UCSD-AML1 (cell line): ENCODE data around the gene ZNF609.

ENCODE experiments used
- DNase-seq: peaks from one replicate; lab custom pipeline; 2025; ENCODE audit not compliant: unreplicated experiment; lab: John Stamatoyannopoulos, UW

ZNF609 gene

GRCh38 chr15:64535460-64536243 lies 75.3 kb downstream of the ZNF609 start:
- no peak for DNase-seq

GRCh38 chr15:64536244-64536836 lies 76.0 kb downstream of the ZNF609 start:
- peak; percentile 16 for DNase-seq

DNA sequence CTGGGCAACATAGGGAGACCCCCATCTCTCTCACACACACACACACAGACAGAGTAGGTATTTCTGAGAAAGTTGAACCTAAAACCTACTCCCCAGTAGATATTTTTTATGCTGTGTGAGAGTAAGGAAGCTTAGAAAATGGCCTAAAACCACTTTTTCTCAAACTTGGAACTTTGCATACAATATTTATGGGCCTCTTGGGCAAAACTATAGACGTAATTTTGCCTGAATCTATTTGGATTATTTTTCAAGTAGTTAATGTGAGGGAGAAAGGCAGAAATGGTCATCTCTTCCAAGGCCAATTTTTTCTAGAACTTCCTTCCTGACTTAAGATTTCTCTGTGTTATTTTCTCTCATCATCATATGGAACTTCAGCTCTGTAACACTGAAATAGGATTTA lies 81.7 kb downstream of the ZNF609 start:
- DNase-seq = no peak

DNA sequence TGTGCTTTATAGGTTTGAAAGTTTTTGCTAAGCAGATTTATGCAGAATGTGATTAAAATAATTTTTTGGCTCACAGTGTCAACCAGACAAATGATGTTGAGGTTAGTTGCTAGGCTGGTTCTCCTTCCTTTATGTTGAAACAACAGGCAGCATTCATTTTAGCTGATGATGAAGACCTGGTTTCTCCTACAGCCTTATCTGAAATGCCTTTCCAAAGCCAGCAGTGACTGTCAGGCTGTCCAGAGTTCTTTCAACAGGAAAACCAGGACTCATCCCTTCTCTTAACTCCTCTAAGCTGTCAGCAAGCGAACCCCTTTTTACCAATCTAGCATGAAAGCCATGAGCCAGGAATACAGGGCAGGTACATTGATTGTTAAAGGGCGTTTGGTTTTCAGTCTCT lies 84.1 kb downstream of the ZNF609 start:
- DNase-seq = no peak

DNA sequence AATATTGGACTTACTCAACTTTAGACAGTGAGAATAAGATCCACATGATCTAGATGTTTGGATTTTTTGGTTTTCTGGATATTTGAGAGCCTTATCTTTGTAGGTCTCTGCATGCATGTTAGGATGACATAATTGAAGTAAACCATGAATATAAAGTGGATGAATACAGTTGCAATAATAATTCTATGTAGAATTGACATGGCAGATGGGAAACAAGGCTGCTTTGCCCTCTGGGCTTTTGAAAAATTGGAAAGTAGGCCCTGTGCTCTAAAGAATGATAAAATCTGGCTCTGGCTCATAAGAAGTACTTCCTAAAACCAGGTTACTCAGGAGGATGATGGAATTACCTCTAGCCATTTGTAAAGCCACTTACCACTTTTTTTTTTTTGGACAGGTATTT lies 86.9 kb downstream of the ZNF609 start:
- DNase-seq = no peak

GRCh38 chr15:64548235-64548634 lies 87.9 kb downstream of the ZNF609 start:
- DNase-seq = no peak

GRCh38 chr15:64549860-64550259 lies 89.5 kb downstream of the ZNF609 start:
- DNase-seq = no peak

GRCh38 chr15:64552281-64552948 lies 92.0 kb downstream of the ZNF609 start:
- DNase-seq = no peak

DNA sequence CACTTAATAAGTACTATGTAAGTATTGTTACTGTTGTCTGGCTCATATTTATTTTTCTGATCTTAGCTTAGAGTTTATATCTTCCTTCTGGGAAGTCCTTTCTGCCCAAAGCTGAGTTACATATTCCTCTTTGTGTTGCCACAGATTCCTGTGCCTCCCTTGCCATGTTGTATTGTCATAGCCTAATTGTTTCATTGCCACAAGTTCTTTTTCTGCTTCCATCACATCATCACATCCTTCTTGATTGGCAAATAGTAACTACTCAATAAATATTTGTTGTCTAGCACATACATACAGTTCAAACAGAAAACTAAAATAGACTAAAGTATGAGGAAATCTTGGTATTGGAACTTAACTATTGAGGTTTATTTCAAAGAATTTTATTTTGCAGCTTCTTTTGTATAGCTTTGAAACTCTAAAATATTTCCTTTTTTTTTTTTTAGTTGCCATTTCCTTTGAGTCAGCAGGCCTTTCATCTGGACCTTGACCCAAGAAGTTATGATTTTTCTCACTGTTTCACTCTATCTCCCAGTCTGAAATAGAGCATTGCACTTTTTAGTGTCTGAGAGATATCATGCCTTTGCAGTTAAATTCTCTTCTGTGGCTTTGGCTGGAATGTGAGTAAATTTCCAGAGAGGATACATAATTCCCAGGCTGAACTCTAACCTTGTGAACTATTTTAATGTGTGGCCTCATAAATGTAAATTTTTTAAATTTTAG lies 98.2 kb downstream of the ZNF609 start:
- DNase-seq = no peak

- no peak for DNase-seq
These were observed 98.9 kb downstream of the ZNF609 start for GRCh38 chr15:64559243-64559642.

DNA sequence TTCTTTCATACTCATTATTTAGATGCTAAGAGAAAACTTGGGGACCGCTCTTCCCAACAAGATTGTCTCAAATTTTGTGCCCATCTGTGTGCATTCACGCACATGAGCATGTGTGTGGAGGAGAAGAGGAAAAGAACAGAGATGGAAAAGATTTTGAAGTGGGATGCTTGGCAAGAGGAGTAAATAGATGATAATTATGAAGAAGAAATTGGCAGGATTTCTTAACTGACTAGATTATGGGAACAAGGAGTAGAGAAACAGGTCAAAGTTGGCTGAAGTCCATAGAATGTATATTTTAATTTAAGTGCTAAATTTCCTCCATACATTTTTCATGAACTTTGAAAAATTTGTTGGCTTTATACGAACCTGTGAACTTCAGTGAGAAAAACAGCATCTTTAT lies 100.1 kb downstream of the ZNF609 start:
- DNase-seq = no peak

- DNase-seq = no peak
These were observed 100.6 kb downstream of the ZNF609 start for GRCh38 chr15:64560998-64561397.

DNA sequence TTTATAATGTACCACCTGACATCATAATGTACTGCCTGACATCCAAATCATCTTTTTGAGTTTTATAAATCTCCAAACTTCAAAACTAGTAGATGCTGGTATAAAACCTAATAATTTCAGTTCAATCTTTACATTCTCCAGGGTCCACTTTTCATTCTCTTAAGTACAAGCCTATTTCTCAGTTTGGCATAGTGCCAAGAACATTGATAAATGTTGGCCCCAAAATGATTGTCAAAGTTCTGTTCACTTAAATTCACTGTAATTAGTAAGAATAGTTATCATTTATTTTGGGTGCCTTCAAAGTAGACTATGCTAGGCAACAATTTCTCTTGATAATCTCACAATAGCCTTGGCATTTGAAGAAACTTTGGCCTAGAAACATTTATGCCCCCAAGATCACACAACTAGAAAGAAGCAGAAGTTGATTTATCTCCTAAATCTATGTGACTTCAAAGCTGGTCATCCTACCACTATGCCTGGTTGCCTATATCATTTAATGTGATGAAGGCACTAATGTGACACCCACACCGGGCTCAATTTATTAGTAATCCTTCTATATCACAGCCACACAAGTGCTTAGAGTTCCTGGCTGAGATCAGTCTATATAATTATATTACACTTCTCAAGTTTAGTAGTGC lies 101.7 kb downstream of the ZNF609 start:
- DNase-seq = no peak

DNA sequence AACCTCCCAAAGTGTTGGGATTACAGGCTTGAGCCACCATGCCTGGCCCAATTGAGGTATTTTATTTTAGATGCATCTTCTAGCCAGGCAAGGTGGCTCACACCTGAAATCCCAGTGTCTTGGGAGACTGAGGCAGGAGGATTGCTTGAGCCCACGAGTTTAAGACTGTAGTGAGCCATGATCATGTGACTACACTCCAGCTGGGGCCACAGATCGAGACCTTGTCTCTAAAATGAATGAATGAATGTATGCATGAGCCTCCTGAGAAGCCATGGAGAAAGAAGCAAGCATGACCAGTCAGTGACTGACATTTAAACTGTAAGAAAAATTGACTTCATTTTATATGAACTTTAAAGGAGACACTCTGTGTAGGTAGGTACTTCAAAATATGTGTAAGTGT lies 105.7 kb downstream of the ZNF609 start:
- DNase-seq = no peak

DNA sequence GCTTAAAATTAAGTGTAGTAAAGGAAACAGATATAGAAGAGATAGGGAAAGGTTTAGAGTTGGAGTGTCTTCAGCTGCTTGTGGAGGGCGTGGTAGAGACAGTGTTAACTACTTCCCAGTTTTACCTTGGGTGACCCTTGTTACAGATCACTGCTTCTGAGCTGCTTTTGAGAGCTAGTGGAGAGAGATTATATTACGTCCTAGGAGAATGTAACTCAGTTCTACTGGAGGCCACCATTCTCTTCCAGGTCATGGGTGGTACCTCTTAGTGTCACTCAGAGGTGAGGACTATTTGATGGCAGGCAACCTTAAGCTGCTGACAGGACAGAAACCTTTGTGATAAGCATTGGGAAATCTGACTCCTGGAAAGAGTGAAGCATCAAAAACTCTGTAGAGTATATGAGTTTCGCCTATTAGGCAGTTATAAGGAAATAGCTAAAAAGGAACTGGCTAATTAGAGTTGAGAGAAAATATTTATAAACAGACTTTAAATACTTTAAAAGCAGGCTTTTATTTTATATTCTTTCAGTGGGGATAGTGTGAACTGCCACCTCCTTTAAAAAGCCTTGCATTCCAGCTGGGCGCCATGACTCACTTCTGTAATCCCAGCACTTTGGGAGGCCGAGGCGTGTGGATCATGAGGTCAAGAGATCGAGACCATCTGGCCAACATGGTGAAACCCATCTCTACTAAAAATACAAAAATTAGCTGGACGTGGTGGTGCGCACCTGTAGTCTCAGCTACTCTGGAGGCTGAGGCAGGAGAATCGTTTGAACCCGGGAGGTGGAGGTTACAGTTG lies 106.5 kb downstream of the ZNF609 start:
- no peak for DNase-seq

DNA sequence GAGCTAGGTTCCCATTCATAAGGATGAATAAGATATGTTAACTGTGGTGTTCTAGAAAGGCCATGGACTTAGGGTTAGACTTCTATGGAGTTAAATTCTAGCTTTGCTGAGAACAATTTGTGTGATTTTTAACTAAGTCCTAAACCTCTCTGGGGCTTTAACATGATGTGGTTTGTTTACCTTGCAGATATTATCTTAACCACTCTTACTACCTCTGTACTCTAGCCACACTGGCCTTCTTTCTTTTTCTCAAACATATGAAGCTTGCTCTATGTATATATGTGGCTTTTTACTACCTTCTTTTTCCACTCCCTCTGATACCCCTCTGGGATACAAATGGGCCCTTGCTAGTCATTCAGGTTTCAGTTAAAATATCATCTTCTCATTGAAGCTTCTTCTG lies 108.4 kb downstream of the ZNF609 start:
- DNase-seq = no peak

GRCh38 chr15:64571857-64572291 lies 111.5 kb downstream of the ZNF609 start:
- DNase-seq = no peak

GRCh38 chr15:64572856-64573255 lies 112.5 kb downstream of the ZNF609 start:
- no peak for DNase-seq

GRCh38 chr15:64574301-64575017 lies 114.1 kb downstream of the ZNF609 start:
- no peak for DNase-seq
